HG03135 (cell line): ENCODE results near the gene SSBP1.
"Not testable (repeated sequence)": the region's sequence is repeated elsewhere in the genome, so short reads cannot be mapped to it uniquely, and the experiment has no call there.

Experiments used
- ATAC-seq: cut with Tn5 transposase; IDR thresholded peaks from one replicate; pipeline ENCODE4 v1.9.1; 2021; ENCODE audit warnings: mild to moderate bottlenecking, moderate library complexity; ENCODE audit not compliant: unreplicated experiment

Gene SSBP1, protein sequence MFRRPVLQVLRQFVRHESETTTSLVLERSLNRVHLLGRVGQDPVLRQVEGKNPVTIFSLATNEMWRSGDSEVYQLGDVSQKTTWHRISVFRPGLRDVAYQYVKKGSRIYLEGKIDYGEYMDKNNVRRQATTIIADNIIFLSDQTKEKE

GRCh38 chr7:141737836-141738591 is at the start of gene SSBP1:
TSS of gene SSBP1 (plus strand) at chr7:141738358. CDS start at chr7:141739167, 809 bp downstream.
- ATAC-seq = peak; percentile 91

DNA sequence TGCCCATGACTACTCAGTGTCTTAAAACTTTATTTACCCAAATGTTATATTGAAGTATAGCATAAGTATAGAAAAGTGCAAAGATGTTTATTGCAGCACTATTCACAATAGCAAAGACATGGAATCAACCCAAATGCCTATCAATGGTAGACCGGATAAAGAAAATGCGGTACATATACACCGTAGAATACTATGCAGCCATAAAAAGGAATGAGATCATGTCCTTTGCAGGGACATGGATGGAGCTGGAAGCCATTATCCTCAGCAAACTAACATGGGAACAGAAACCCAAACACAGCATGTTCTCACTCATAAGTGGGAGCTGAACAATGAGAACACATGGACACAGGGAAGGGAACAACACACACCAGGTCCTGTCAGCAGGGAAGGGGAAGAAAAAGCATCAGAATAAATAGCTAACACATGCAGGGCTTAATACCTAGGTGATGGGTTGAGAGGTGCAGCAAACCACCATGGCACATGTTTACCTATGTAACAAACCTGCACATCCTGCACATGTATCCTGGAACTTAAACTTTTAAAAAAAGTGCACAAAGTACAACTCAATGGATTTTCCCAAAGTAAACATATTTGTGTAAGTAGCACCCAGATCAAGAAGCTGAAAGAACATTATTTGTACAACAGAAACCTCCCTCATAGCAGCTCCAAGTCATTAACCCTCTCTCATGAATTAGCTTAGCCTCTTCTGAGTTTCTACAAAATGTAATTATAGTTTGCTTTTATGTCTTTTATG is 48.9 kb upstream of the SSBP1 start:
- not testable (repeated sequence) for ATAC-seq

DNA sequence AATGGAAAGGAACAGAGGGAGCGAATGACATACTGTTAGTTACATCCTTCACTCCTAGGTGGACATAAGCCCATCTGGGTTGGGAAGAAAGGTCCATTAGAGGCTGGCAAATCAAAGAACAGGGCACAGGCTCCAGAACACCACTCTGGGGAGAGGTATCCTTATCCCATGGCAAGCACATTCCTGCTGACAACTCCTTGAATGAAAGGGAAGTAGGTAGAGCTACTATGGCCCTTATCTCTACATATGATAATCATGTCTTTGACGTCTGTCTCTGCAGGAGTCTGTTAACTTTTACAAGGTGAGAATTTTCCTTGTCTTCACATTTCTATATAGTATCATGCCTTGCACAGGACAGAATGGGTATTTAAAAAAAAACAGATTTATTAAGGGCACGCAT is 46.6 kb upstream of the SSBP1 start:
- ATAC-seq = no peak

DNA sequence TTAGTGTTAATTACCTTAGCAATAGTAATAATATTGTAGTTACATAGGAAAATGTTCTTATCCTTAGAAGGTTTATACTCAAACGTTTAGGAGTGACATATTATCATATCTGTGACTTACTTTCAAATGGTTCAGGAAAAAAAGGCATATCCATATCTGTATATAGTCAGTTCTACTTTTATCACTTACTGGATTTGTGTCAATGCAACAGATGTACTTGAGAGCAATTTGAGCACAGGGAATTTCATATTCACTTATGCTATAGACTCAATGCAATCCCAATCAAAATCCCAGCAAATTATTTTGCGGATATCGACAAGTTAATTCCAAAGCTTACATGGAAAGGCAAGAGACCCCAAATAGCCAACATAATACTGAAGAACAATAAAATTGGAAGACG is 46.2 kb upstream of the SSBP1 start:
- no peak for ATAC-seq

- ATAC-seq = no peak
These were observed 45.1 kb upstream of the SSBP1 start for GRCh38 chr7:141693082-141693481.

GRCh38 chr7:141695803-141696289 is 42.3 kb upstream of the SSBP1 start:
- no peak for ATAC-seq

- ATAC-seq = no peak
These were observed 41.8 kb upstream of the SSBP1 start for GRCh38 chr7:141696348-141696747.

DNA sequence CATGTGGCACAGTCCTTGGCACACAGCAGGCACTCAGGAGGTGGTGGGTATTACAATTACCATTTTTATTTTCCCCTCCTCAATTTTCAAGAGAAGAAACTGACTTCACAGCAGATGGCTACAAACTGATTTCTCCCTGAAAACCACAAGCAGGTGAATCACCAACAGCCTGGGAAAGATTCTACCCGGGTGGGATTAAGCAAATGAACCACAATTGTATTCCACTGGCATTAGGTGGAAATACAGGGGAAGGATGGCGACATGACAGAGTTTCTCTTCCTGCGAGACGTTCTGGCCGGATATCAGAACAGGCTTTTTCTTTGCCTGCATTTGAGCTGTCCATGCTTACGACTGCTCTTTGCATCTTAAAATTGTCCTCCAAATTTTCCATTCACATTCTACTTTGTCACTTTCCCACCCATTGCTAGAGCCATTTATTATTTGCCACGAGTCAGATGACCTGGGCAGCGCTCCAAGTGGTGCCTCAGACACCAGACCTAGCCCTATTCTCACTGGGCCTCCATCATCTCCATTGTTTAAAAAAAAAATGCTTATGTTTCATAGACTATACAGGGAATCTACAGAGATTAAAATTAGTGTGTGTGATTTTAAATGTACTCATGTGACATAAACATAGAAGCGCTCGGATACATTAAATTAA is 40.8 kb upstream of the SSBP1 start:
- ATAC-seq = no peak

DNA sequence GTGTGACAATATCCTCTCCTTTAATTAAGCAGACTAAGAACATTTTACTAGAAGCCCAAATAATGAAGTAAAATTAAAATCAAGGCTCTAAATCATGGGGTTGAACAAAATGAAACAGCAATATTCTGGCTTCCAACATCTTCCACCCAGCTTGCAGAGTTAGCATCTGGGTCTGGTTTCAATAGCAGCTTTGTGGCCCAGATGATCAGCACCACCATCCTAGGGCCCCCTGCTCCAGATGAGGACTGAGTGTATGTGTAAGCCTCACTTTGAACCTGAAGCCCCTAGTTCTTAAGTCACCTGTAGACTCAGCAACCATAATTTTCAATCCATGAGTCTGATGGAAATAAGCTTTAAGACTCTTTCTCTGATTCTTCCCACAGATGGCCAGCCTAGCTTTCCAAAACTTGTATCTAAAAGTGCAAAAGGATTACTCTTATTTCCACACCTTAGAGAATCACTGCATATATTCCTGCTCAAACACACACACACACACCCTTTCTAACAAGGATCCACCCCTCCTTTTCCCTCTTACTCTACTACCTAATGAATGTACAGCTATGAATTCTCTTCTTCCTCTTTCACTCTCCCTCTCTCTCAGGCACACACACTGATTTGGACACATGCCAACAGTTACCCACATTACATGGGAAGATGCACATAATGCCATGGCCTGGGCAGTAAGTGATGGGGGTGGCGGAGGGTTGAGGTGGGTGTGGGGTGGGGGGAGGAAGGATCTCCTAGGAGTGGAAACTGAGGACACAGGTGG is 39.7 kb upstream of the SSBP1 start:
- no peak for ATAC-seq

DNA sequence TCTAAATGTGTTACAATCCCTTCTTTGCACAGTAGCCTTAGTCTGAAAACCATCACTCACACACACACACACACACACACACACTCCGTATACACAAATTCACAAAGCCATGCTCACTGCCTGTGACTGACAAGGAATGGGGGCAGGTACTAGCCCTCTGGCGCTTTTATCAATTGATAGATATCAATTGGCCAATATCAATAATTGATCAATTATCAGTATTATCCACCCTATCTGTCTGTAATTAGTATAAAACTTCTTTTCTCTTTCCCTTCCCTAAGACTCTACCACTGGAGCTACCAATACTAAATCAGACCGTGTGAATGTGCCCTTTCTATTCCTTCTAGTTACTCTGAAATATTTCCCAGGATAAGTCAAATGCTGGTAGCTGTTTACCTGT is 38.3 kb upstream of the SSBP1 start:
- no peak for ATAC-seq

DNA sequence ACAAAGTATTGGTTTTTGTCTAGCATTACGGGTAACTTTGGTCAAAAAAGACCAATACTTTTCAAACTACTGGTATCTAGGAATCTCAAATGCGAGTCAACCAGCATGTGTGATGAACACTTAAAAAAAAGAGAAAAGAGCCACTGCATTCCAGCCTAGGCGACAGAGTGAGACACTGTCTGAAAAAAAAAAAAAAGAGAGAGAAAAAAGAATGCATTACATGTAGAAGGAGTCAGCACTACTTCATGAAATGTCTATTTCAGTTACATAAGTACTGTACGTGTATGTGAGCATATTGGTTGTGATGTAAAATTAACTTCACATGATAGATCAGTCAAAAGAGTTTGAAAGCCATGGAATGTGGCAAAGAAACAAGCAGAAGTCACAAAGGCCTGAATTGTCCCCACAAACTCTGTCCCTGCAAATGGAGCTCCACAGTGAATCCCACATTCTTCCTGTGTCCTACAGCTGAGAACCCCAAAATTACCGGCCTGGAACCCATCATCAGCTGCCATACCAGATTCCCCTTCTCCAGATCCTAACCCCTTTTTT is 37.8 kb upstream of the SSBP1 start:
- ATAC-seq = no peak

DNA sequence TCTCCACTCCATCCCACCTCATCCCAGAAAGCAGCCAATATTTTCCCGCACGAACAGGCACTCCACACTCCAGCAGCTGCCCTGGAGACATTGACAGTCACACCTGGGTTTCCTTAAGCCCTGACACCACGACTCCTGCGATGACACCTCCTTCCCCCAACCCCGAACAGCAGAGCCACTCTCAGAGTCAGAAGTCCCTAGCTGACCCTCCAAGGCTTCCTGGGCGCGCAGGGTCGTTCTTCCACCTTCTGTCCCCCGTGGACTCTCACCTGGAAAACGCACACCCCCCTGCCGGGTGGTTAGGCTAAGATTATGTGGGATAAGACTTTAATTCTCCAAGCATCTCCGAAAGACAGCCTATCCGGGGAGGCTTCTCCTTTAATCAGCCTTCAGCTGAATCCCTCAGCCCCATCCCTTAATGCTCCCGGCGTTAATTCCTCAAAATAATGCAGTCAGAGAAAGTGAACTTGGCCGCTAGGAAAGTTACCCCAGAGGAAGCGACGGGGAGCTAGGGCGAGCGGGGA is 37.2 kb upstream of the SSBP1 start:
- ATAC-seq = no peak

DNA sequence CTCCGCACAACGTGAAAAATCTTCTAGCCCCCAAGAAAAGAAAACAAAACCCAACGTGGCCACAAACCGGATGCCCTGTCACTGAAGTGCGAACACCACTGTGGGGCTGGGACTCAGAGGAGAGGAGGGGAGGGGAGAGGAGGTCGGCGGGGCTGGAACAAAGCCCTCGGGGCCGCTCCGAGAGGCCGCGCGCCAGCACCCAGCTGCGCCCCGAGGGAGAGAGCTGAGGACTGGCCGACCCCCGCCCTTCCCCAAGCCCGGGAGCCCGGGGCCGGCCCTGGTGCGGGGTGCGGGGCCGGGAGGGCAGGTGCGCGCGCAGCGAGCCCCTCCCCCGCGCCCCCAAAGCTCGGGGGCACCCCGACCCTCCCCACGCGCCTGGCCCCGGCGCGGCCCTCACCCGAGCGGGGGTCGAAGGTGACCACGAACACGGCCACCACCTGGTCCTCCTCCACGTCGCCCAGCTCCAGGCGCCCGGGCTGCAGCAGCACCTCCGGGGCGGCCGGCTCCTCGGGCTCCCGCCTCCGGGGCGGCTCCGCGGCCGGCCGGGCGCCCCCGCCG is 36.6 kb upstream of the SSBP1 start:
- peak; percentile 83 for ATAC-seq

DNA sequence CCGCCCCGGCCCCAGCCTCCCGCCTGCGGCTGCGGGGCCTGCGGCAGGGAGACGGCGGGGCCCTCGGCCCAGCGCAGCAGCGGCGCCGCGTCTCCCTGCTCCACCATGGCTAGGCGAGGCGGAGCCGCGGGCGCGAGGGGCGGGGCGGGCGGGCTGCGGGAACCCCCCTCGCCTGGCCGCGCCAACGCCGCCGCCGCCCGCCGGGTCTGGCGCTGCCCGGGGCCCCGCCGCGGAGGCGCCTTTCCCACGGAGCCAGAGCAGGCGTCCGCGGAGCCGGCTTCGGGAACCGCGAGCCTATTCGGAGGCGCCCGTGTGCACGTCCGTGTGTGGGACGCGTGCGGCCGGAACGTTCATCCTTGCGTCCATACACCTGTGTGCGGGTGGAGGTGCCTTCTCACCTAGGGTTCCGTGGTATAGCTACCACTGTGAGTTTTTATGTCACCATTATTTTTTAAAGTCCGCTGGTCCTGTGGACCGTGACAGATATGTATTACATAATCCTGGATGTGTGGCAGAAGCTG is 36.1 kb upstream of the SSBP1 start, which contains the start of gene DENND11:
TSS of gene DENND11 (minus strand) at position 120 of the 521 bp plus-strand sequence. CDS start at position 107, 13 bp downstream.
- peak; percentile 81 for ATAC-seq

DNA sequence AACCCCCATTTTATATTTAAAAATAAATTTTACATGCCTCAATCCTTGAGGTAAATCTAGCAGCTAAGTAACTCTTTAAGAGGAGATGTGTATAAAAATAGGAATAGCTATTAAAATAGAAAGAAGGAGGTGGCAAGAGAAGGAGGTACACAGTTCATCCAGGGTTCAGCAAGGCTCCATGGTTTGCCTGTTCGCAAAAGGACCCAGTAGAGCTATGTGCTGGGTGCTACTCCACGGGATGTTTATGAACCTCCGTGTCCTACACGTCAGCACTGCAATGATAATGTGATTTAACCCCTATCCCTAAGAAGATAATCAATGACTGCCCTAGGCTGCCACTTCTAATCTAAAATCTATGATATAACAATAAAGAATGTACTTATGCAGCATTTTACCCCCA is 35.3 kb upstream of the SSBP1 start:
- ATAC-seq = no peak

DNA sequence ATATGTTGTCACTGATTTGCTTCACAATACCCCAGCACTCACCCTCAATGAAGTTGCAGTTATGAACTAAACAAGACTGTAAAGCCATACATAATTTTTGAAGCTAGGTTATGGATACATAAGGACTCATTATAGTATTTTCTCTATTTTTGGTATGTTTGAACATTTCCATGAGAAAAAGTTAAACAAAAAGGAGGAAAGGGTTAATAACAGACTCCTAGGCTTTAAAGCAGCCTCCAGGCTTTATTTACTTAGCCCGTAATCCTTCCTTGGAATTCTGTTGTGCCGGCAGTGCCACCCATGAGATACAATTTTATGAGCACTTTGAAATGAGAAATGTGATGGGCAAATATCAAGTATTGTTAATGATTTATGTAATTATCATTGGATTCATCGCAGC is 34.0 kb upstream of the SSBP1 start:
- no peak for ATAC-seq

GRCh38 chr7:141704741-141705140 is 33.4 kb upstream of the SSBP1 start:
- ATAC-seq = no peak

DNA sequence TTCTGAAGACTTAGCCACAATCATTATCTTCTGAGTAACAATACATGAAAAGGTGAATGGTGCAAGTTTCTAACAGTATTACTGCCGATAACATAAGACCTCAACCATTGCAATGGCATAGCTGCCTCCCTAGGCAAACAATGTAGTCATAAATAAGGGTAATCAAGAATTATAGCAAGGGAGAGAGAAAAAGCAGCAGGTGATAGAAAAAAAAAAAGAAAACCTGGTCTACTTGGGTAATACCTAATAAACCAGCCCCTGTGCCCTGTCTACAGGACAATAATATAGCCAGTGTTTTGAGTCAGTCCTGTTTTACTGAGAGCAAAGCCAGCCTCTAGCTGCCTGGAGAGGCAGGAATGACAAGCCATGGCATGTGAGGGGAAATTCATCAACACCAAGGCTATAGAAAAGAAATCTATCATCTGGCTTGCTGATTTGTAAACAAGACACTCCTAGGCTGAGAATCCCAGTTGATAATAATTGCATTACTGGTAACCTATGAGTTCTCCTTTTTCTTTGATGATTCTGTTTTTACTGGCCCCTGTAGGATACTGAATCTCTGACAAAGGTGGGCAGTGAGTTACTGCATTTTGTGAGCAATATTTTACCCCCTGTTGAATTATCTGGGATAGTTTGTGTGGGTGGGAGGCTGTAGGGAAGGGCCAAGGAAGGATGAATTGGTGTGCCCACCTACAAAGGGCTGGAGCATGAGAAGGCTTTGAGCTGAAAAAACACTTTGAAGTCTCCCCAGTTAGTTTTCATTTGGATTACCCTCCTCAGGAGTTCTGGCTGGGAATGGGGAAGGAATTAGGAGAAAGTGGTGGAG is 31.7 kb upstream of the SSBP1 start:
- no peak for ATAC-seq
